Measurements from ENCODE around the gene BMPR1A. TPM values are rescaled to one million over a fixed set of nuclear protein-coding genes. Genes with fewer than 3 reads are reported as not detected.

Gene BMPR1A
- total and polyA plus RNA-seq, 2 of the 13 experiments (the other 11 are each of a cell fraction or from before 2014, with no cell fraction given), result 17.8 to 44.2 TPM

DNA sequence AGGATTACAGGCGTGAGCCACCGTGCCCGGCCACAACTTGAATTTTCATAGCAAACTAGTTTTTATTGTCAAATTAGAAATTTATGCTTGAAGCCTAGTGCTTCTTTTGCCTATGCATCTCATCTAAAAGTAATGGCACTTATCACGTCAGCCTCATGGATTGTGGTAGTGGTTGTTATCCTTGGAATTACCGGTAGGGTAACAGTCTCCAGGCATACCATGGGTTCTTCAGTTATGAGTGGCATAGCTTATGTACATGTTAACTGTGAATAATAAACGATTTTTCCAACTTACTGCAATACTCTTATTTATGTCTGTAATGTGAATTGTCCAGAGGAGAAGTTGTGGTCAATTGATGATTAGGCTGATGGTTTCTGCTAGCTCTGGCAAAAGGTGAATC is 63.1 kb downstream of the BMPR1A start:
- BruUV-seq (replicated peaks), result no TSS peak
- in situ Hi-C loops (cut with HindIII; ENCODE audit: extremely low pct_ligation_motif_present, low pct_unique_long_range_greater_than_20kb) (no loop called here), intact Hi-C loops (cut with micrococcal nuclease; ENCODE audit: unreplicated experiment) (no loop called here)
- Histone ChIP-seq H3K27me3 (ENCODE audit: control insufficient read depth in 1 of 2, insufficient read depth in 2 of 2, low read length in 2 of 2) (no peaks in the 10 kb centered on the region), H2AFZ (ENCODE audit: low read length) (no peak overlapping the region), H3K27ac (ENCODE audit: extremely low read length, insufficient read depth, low read length) (no peak overlapping the region), H3K79me2 (ENCODE audit: insufficient read depth, low read length) (peaks cover 54% of the 10 kb centered on the region), H3K9me3 (ENCODE audit: low read length) (no peaks in the 10 kb centered on the region), H3K9ac (ENCODE audit: insufficient read depth, low read depth, low read length) (no peak overlapping the region), H4K20me1 (ENCODE audit: insufficient read depth, low read length) (peaks cover 6% of the 10 kb centered on the region; the same call in 1 of the 2 replicates), H3K4me2 (ENCODE audit: low read depth, low read length) (no peak overlapping the region), H3K36me3 (replicated peaks in 1 of 2; ENCODE audit: control insufficient read depth in 1 of 2, insufficient read depth in 2 of 2, low read length in 2 of 2) (peaks cover 0 to 5% of the 10 kb centered on the region in 2 experiments; a peak in 2 of 5 replicates), H3K4me3 (replicated peaks in 1 of 3; ENCODE audit: insufficient read depth in 1 of 3, low read depth in 2 of 3, low read length in 3 of 3) (no peak overlapping the region), H3K4me1 (ENCODE audit: insufficient read depth, low read length) (no peaks in the 10 kb centered on the region)
- 89% methylated on average over 6 of the region's 6 CpGs for WGBS (ENCODE audit: low lambda C conversion rate)
- POLR2A ChIA-PET, result no interaction called here
- FAIRE-seq (no peak), DNase-seq (ENCODE audit: low spot score) (no peak), ATAC-seq (no peak)
- CTCF ChIA-PET (ENCODE audit: low intra/inter-chr PET ratio, low total read pairs), result no interaction called here
- TF ChIP-seq GTF2F1 (IDR thresholded peaks at IDR 0.05; ENCODE audit: low read length) (no peak), ZNF577 (CRISPR knock-in tag; IDR thresholded peaks at IDR 0.05; ENCODE audit: borderline replicate concordance, low read depth) (no peak), RAD51 (IDR thresholded peaks at IDR 0.05; ENCODE audit: borderline replicate concordance) (no peak), ZNF484 (CRISPR knock-in tag; IDR thresholded peaks at IDR 0.05; ENCODE audit: borderline replicate concordance, low read depth) (no peak), PHB2 (IDR thresholded peaks at IDR 0.05; ENCODE audit: partially characterized antibody) (no peak), MBNL3 (CRISPR knock-in tag; conservative IDR thresholded peaks at IDR 0.05) (no peak), ZNF678 (CRISPR knock-in tag; IDR thresholded peaks at IDR 0.05) (no peak), ZNF512B (CRISPR knock-in tag; IDR thresholded peaks at IDR 0.05; ENCODE audit: borderline replicate concordance) (no peak), RBM22 (optimal IDR thresholded peaks at IDR 0.05; ENCODE audit: low read length) (no peak), CENPT (CRISPR knock-in tag; IDR thresholded peaks at IDR 0.05; ENCODE audit: low read depth) (no peak), ZNF20 (CRISPR knock-in tag; IDR thresholded peaks at IDR 0.05) (no peak), ZNF605 (CRISPR knock-in tag; IDR thresholded peaks at IDR 0.05) (no peak), IRF2 (CRISPR knock-in tag; IDR thresholded peaks at IDR 0.05) (no peak), KLF12 (CRISPR knock-in tag; IDR thresholded peaks at IDR 0.05; ENCODE audit: borderline replicate concordance) (no peak), CREM (IDR thresholded peaks at IDR 0.05) (no peak), CREM (CRISPR knock-in tag; IDR thresholded peaks at IDR 0.05) (no peak), ZNF780A (CRISPR knock-in tag; IDR thresholded peaks at IDR 0.05) (no peak), RFX5 (IDR thresholded peaks at IDR 0.05; ENCODE audit: low read depth, low read length) (no peak)
- TF ChIP-seq, protein P1, sequence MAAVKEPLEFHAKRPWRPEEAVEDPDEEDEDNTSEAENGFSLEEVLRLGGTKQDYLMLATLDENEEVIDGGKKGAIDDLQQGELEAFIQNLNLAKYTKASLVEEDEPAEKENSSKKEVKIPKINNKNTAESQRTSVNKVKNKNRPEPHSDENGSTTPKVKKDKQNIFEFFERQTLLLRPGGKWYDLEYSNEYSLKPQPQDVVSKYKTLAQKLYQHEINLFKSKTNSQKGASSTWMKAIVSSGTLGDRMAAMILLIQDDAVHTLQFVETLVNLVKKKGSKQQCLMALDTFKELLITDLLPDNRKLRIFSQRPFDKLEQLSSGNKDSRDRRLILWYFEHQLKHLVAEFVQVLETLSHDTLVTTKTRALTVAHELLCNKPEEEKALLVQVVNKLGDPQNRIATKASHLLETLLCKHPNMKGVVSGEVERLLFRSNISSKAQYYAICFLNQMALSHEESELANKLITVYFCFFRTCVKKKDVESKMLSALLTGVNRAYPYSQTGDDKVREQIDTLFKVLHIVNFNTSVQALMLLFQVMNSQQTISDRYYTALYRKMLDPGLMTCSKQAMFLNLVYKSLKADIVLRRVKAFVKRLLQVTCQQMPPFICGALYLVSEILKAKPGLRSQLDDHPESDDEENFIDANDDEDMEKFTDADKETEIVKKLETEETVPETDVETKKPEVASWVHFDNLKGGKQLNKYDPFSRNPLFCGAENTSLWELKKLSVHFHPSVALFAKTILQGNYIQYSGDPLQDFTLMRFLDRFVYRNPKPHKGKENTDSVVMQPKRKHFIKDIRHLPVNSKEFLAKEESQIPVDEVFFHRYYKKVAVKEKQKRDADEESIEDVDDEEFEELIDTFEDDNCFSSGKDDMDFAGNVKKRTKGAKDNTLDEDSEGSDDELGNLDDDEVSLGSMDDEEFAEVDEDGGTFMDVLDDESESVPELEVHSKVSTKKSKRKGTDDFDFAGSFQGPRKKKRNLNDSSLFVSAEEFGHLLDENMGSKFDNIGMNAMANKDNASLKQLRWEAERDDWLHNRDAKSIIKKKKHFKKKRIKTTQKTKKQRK (IDR thresholded peaks at IDR 0.05; ENCODE audit: low read length), result no peak

All from HepG2 (cell line).